PC-9 (cell line): ENCODE measurements around the gene KIFC3. TPM values are rescaled to one million over a fixed set of nuclear protein-coding genes. Genes with fewer than 3 reads are reported as not detected.

Source experiments
- BruUV-seq: library from RNA; stranded (reverse); fragments of 400-500 nt; replicated peaks from 2 replicates; lab custom pipeline; 2021; lab: Mats Ljungman, UMichigan
- CTCF ChIA-PET: fragments of 300-600 bp; sonication (Branson Sonifier 250); formaldehyde crosslinking; loops from one replicate; lab custom pipeline; 2022; ENCODE audit warnings: antibody characterized with exemption; lab: Charles Lee
- POLR2A ChIA-PET: fragments of 300-600 bp; sonication (Branson Sonifier 250); formaldehyde crosslinking; loops from one replicate; lab custom pipeline; 2022; ENCODE audit warnings: antibody characterized with exemption; ENCODE audit not compliant: unreplicated experiment; lab: Charles Lee
- DNase-seq, 2 experiments: peaks; one replicate each; pipeline versions ENCODE4 v3.0.0 to v3.0.0-alpha.2; 2015 to 2022; ENCODE audit warnings: mixed read lengths in 1 of 2
- H2AFZ ChIP-seq: fragments of 200-600 bp; sonication (generic); 2 replicates; pipeline ENCODE4 v1.8.1; 2017; ENCODE audit warnings: antibody characterized with exemption
- H3F3A ChIP-seq: fragments of 200-600 bp; sonication (generic); 2 replicates; pipeline ENCODE4 v1.8.1; 2017; ENCODE audit warnings: antibody characterized with exemption, mild to moderate bottlenecking, low read depth; ENCODE audit not compliant: insufficient read depth
- H3K27ac ChIP-seq: fragments of 200-600 bp; sonication (generic); 2 replicates; pipeline ENCODE4 v1.6.1; 2016; ENCODE audit warnings: mixed run types
- H3K27me3 ChIP-seq: fragments of 200-600 bp; sonication (generic); 2 replicates; pipeline ENCODE4 v1.6.1; 2016; ENCODE audit warnings: low read depth, mixed run types; ENCODE audit not compliant: insufficient read depth
- H3K36me3 ChIP-seq: fragments of 200-600 bp; sonication (generic); 2 replicates; pipeline ENCODE4 v1.6.1; 2016; ENCODE audit warnings: low read depth, mixed run types
- H3K4me1 ChIP-seq: fragments of 200-600 bp; sonication (generic); replicated peaks from 2 replicates; pipeline ENCODE4 v1.6.1; 2016; ENCODE audit warnings: mixed run types; ENCODE audit not compliant: insufficient read depth
- H3K4me2 ChIP-seq: fragments of 200-600 bp; sonication (generic); 2 replicates; pipeline ENCODE4 v1.6.1; 2017; ENCODE audit warnings: mixed run types
- H3K4me3 ChIP-seq: fragments of 200-600 bp; sonication (generic); 2 replicates; pipeline ENCODE4 v1.6.1; 2016; ENCODE audit warnings: mixed run types
- H3K79me2 ChIP-seq: fragments of 200-600 bp; sonication (generic); 2 replicates; pipeline ENCODE4 v1.6.1; 2017; ENCODE audit warnings: low read depth, mixed run types
- H3K9me2 ChIP-seq: fragments of 200-600 bp; sonication (generic); 2 replicates; pipeline ENCODE4 v1.8.1; 2017; ENCODE audit warnings: mild to moderate bottlenecking; ENCODE audit not compliant: insufficient read depth
- H3K9me3 ChIP-seq: fragments of 200-600 bp; sonication (generic); 2 replicates; pipeline ENCODE4 v1.8.1; 2016; ENCODE audit warnings: low read depth; ENCODE audit not compliant: insufficient read depth
- H4K20me1 ChIP-seq: fragments of 200-600 bp; sonication (generic); 2 replicates; pipeline ENCODE4 v1.8.1; 2017; ENCODE audit not compliant: insufficient read depth
- EZH2 ChIP-seq: fragments of 200-600 bp; sonication (generic); IDR thresholded peaks from 2 replicates; pipeline ENCODE4 v1.8.0; 2017; ENCODE audit warnings: antibody characterized with exemption, low read depth
- intact Hi-C: fragments of 100-400 bp; cut with micrococcal nuclease; formaldehyde crosslinking; loops from one replicate; pipeline ENCODE4 v1.10.0; 2022; ENCODE audit not compliant: unreplicated experiment
- total RNA-seq: library from RNA; stranded (reverse); gene quantifications from 2 replicates; pipeline ENCODE4 v1.2.3, GENCODE V29; 2021
- TF ChIP-seq, protein P1 (sequence below): fragments of 200-600 bp; sonication (generic); conservative IDR thresholded peaks from 2 replicates; pipeline ENCODE4 v1.6.1; 2017; ENCODE audit warnings: mixed run types, antibody characterized with exemption, mild to moderate bottlenecking, moderate library complexity

The KIFC3 gene
- total RNA-seq, 1 experiment from 2014 or later: 52.5 TPM

DNA sequence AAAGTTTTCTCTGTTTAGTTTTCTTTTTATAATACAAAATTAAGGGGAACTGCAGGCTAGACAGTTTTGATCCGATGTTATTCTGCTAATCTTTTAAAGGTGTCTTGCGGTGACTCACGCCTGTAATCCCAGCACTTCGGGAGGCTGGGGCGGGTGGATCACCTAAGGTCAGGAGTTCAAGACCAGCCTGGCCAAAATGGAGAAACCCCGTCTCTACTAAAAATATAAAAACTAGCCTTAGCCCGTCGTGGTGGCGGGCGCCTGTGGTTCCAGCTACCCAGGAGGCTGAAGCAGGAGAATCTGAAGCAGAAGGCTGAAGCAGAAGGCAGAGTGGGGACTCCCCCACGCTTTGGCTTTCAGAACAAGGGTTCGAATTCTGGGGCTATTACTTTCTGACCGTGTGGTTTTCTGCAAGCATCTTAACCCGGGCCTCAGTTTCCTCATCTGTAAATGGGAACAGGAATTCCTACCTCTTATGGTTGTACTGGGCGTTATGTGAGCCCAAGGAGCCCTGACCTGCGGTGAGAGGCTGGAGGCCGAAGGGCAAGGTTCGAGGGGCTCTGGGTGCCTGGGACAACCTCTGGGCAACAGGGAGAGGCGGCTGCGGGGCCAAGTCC, 67.9 kb downstream of the KIFC3 start:
- H3K9me3 ChIP-seq: no peaks in the 10 kb centered on the region
- H3F3A ChIP-seq: peaks cover 22% of the 10 kb centered on the region; the same call in 1 of the 2 replicates
- no peaks in the 10 kb centered on the region; the same call in 1 of the 2 replicates for H3K36me3 ChIP-seq
- TF ChIP-seq, protein P1, sequence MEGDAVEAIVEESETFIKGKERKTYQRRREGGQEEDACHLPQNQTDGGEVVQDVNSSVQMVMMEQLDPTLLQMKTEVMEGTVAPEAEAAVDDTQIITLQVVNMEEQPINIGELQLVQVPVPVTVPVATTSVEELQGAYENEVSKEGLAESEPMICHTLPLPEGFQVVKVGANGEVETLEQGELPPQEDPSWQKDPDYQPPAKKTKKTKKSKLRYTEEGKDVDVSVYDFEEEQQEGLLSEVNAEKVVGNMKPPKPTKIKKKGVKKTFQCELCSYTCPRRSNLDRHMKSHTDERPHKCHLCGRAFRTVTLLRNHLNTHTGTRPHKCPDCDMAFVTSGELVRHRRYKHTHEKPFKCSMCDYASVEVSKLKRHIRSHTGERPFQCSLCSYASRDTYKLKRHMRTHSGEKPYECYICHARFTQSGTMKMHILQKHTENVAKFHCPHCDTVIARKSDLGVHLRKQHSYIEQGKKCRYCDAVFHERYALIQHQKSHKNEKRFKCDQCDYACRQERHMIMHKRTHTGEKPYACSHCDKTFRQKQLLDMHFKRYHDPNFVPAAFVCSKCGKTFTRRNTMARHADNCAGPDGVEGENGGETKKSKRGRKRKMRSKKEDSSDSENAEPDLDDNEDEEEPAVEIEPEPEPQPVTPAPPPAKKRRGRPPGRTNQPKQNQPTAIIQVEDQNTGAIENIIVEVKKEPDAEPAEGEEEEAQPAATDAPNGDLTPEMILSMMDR: no peak
- no peak for TF ChIP-seq EZH2
- ChIA-PET CTCF (interaction anchor here (0.6 to 1.0 kb wide), 4 partner anchors 64 to 155 kb away, joined by 3 to 4 read pairs (median 3); no protein-coding TSS in a partner anchor), POLR2A (no interaction called here)
- peaks cover 6% of the 10 kb centered on the region; the same call in 1 of the 2 replicates for H3K79me2 ChIP-seq
- no peaks in the 10 kb centered on the region for H3K9me2 ChIP-seq
- no peaks in the 10 kb centered on the region for H3K27me3 ChIP-seq
- H3K4me2 ChIP-seq: peak overlapping the region; percentile 85
- peaks cover 18% of the 10 kb centered on the region for H3K4me1 ChIP-seq
- H4K20me1 ChIP-seq: no peaks in the 10 kb centered on the region
- H2AFZ ChIP-seq: peak overlapping the region; percentile 91
- peak overlapping the region; percentile 90 for H3K4me3 ChIP-seq
- intact Hi-C loops: no loop called here
- DNase-seq: no peak
- BruUV-seq: TSS peak; percentile 85
- peak overlapping the region; percentile 64 for H3K27ac ChIP-seq

- H3K4me3 ChIP-seq: no peak overlapping the region
- BruUV-seq: no TSS peak
- no peak for DNase-seq
- H3K9me3 ChIP-seq: no peaks in the 10 kb centered on the region
- H3K79me2 ChIP-seq: peaks cover 6% of the 10 kb centered on the region; the same call in 1 of the 2 replicates
- H3K36me3 ChIP-seq: no peaks in the 10 kb centered on the region; the same call in 1 of the 2 replicates
- H2AFZ ChIP-seq: no peak overlapping the region
- H3K4me2 ChIP-seq: no peak overlapping the region
- TF ChIP-seq EZH2: no peak
- TF ChIP-seq, protein P1: no peak
- no peaks in the 10 kb centered on the region for H4K20me1 ChIP-seq
- H3F3A ChIP-seq: peaks cover 20% of the 10 kb centered on the region; the same call in 1 of the 2 replicates
- peaks cover 18% of the 10 kb centered on the region for H3K4me1 ChIP-seq
- no peak overlapping the region for H3K27ac ChIP-seq
- ChIA-PET CTCF (no interaction called here), POLR2A (no interaction called here)
- H3K27me3 ChIP-seq: no peaks in the 10 kb centered on the region
- intact Hi-C loops: no loop called here
- no peaks in the 10 kb centered on the region for H3K9me2 ChIP-seq
These were observed 69.6 kb downstream of the KIFC3 start for GRCh38 chr16:57732714-57733113.

DNA sequence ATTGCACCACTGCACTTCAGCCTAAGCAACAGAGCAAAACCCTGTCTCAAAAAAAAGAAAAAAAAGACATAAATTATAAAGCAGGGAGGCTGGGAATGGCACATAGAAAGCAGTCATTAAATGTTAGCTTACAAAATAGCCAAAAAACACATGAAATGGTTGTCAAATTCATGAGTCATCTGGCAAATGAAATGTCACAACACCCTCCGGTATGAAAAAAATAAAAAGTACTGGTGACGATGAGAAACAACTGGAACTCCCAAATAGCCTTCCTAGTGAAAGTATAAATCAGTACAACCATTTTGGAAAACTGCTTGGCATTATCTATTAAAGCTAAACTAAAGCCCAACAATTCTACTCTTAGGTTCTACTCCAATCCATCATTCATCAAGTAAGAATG, 70.3 kb downstream of the KIFC3 start:
- Histone ChIP-seq H3K36me3 (no peaks in the 10 kb centered on the region), H3K79me2 (peaks cover 6% of the 10 kb centered on the region; the same call in 1 of the 2 replicates), H3K4me2 (no peak overlapping the region), H3K4me3 (no peak overlapping the region), H3F3A (peaks cover 13% of the 10 kb centered on the region; the same call in 1 of the 2 replicates), H4K20me1 (no peaks in the 10 kb centered on the region), H3K27ac (no peak overlapping the region), H3K4me1 (peaks cover 13% of the 10 kb centered on the region), H2AFZ (no peak overlapping the region), H3K9me2 (no peaks in the 10 kb centered on the region), H3K9me3 (no peaks in the 10 kb centered on the region), H3K27me3 (no peaks in the 10 kb centered on the region)
- ChIA-PET CTCF (no interaction called here), POLR2A (no interaction called here)
- DNase-seq: no peak
- intact Hi-C loops: no loop called here
- no peak for TF ChIP-seq EZH2
- TF ChIP-seq, protein P1: no peak
- no TSS peak for BruUV-seq
